HG03025 (cell line): ENCODE measurements around the gene ZNF595.
"Not testable (repeated sequence)": the region's sequence is repeated elsewhere in the genome, so short reads cannot be mapped to it uniquely, and the experiment has no call there.

Source experiments
- ATAC-seq: cut with Tn5 transposase; IDR thresholded peaks from one replicate; pipeline ENCODE4 v1.9.1; 2021; ENCODE audit warnings: mild to moderate bottlenecking, moderate library complexity; ENCODE audit not compliant: unreplicated experiment, low FRiP score

Gene ZNF595

GRCh38 chr4:71830-72229 is 18.7 kb downstream of the ZNF595 start:
- no peak for ATAC-seq

- no peak for ATAC-seq
Measured at GRCh38 chr4:85951-86350, 32.8 kb downstream of the ZNF595 start.

- not testable (repeated sequence) for ATAC-seq
Measured at GRCh38 chr4:86559-87324, 33.6 kb downstream of the ZNF595 start.

- ATAC-seq, result no peak
Measured at GRCh38 chr4:98386-98785, 45.3 kb downstream of the ZNF595 start.

- no peak for ATAC-seq
Measured at GRCh38 chr4:99863-100262, 46.7 kb downstream of the ZNF595 start.

- ATAC-seq, result no peak
Measured at GRCh38 chr4:107083-107443, 53.9 kb downstream of the ZNF595 start.

- ATAC-seq, result no peak
Measured at GRCh38 chr4:107444-108429, 54.6 kb downstream of the ZNF595 start.

- ATAC-seq, result no peak
Measured at GRCh38 chr4:112771-113170, 59.6 kb downstream of the ZNF595 start.

GRCh38 chr4:113732-114131 is 60.6 kb downstream of the ZNF595 start:
- no peak for ATAC-seq

- no peak for ATAC-seq
Measured at GRCh38 chr4:114149-114548, 61.0 kb downstream of the ZNF595 start.

- no peak for ATAC-seq
Measured at GRCh38 chr4:116499-116898, 63.4 kb downstream of the ZNF595 start.

GRCh38 chr4:120616-121015 is 67.5 kb downstream of the ZNF595 start:
- no peak for ATAC-seq

- ATAC-seq, result no peak
Measured at GRCh38 chr4:121408-122084, 68.4 kb downstream of the ZNF595 start.

GRCh38 chr4:123922-124274 is 70.8 kb downstream of the ZNF595 start:
- not testable (repeated sequence) for ATAC-seq

- peak; percentile 98 for ATAC-seq
Measured at GRCh38 chr4:124275-125081, 71.4 kb downstream of the ZNF595 start, which contains the start of gene ZNF718. Gene ZNF718, plus strand, starts transcription at chr4:124501. Its CDS starts 170 bp downstream, at chr4:124671.

- peak; percentile 18 for ATAC-seq
Measured at GRCh38 chr4:125091-125771, 72.1 kb downstream of the ZNF595 start.

- ATAC-seq, result no peak
Measured at GRCh38 chr4:125833-126232, 72.7 kb downstream of the ZNF595 start.

GRCh38 chr4:132483-132882 is 79.4 kb downstream of the ZNF595 start:
- ATAC-seq, result no peak
